ENCODE data around the gene TBX19.
"Not testable (repeated sequence)": the region's sequence is repeated elsewhere in the genome, so short reads cannot be mapped to it uniquely, and the experiment has no call there.

The TBX19 gene

DNA sequence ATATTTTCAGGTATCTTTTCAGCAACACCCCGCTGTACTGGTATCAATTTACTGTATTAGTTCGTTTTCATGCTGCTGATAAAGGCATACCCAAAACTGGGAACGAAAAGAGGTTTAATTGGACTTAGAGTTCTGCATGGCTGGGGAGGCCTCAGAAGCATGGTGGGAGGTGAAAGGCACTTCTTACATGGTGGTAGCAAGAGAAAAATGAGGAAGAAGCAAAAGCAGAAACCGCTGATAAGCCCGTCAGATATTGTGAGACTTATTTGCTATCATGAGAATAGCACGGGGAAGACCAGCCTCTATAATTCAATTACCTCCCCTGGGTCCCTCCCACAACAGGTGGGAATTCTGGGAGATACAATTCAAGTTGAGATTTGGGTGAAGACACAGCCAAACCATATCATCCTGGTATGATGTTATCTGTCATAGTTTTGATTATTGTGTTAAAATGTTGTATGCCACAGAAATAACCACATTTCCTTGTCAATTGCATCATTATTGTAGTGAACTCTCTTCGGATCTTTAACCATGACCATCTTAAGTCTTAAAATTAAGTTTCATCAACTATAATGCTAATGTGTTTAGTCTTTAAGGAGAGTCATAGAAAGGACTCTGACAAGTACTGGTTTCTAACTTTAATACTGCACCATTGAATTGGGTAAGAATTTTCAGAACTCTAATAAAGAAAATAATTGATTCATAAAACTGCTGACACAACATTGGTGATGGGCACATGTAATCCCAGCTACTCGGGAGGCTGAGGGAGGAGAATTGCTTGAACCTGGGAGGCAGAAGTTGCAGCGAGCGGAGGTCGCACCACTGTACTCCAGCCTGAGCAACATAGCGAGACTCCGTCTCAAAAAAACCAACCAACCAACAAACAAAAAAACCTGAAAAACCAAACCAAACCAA lies 58.2 kb downstream of the TBX19 start:
- Histone ChIP-seq H3K4me3 (ENCODE audit: low read length) (no peak overlapping the region), H2AFZ (ENCODE audit: low read depth, low read length) (no peak overlapping the region), H3K27me3 (ENCODE audit: insufficient read depth, low read length) (peaks cover 7% of the 10 kb centered on the region), H3K9me3 (ENCODE audit: low read length) (no peaks in the 10 kb centered on the region), H3K36me3 (ENCODE audit: insufficient read depth, low read length) (no peaks in the 10 kb centered on the region), H3K4me1 (ENCODE audit: insufficient read depth, low read length) (peaks cover 6% of the 10 kb centered on the region)

- Histone ChIP-seq H3K36me3 (ENCODE audit: insufficient read depth, low read length) (no peaks in the 10 kb centered on the region), H3K9me3 (ENCODE audit: low read length) (no peaks in the 10 kb centered on the region)
These were observed 60.3 kb downstream of the TBX19 start for GRCh38 chr1:168340781-168341482.

DNA sequence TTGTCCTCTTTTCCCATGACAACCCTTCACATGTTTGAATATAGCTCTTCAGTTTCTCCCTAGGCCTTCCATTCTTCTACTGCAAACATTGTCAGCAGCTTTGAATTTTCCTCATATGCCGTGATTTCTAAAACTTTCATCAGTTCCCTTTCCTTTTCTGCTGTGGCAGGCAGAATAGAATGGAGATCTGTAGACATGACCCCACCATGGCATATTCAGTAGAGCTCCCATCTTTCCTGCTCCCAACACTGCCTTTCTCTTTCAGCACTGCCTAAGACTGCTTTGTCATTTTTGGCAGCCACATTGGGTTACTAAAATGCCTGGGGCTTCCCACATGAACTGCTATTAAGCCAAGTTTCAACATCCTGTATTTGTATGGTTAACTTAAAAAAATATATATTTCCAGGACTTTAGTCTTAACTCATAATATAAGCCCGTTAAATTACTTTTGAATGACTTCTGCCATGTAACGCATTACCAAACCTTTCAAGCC lies 60.9 kb downstream of the TBX19 start:
- Histone ChIP-seq H3K4me1 (ENCODE audit: insufficient read depth, low read length) (no peaks in the 10 kb centered on the region), H3K4me3 (ENCODE audit: low read length) (no peak overlapping the region), H3K9me3 (ENCODE audit: low read length) (no peaks in the 10 kb centered on the region), H3K27me3 (ENCODE audit: insufficient read depth, low read length) (peaks cover 7% of the 10 kb centered on the region), H3K36me3 (ENCODE audit: insufficient read depth, low read length) (no peaks in the 10 kb centered on the region), H2AFZ (ENCODE audit: low read depth, low read length) (no peak overlapping the region)

More at GRCh38 chr1:168340781-168341482, 60.3 kb downstream of the TBX19 start:
- no peaks in the 10 kb centered on the region for H3K4me1 ChIP-seq (ENCODE audit: insufficient read depth, low read length)
- H2AFZ ChIP-seq (ENCODE audit: low read depth, low read length): no peak overlapping the region
- no peak overlapping the region for H3K4me3 ChIP-seq (ENCODE audit: low read length)
- peaks cover 7% of the 10 kb centered on the region for H3K27me3 ChIP-seq (ENCODE audit: insufficient read depth, low read length)

DNA sequence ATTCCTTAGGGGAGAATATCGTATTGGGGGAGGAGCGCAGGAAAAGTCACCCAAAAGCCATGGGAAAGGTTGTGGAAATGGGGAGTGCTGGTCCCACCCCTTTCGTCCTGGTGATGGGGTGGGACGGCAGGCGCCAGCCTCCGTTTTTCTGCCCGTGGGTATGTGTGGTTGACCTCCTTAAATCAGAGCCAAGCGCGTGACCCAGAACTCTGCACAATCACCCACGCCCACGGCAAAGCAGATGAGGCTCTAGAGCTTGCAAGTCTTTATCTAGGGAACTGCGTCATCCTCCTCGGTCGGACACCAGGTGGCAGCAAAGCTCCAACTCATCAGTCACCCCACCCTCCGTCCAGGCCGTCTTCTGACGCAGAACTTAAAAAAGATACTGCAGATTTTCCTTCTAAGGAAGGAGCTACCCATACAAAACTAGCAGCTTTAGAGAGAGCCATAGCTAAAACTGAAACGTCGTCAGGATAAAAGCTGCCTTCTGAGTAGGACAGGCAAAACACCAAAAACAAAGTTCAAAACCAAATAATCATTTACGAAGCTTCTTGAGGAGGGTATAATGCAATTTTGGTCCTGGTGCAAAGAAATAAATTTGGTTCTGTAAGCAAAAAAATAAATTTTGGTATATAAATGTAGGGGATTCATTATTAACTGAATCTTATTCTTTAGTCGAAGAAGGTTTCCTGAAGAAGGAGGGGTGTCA lies 62.0 kb downstream of the TBX19 start:
- H3K27me3 ChIP-seq (ENCODE audit: insufficient read depth, low read length): peaks cover 7% of the 10 kb centered on the region
- H3K4me1 ChIP-seq (ENCODE audit: insufficient read depth, low read length): no peaks in the 10 kb centered on the region
- no peaks in the 10 kb centered on the region for H3K36me3 ChIP-seq (ENCODE audit: insufficient read depth, low read length)
- H3K9me3 ChIP-seq (ENCODE audit: low read length): no peaks in the 10 kb centered on the region
- H3K4me3 ChIP-seq (ENCODE audit: low read length): no peak overlapping the region
- H2AFZ ChIP-seq (ENCODE audit: low read depth, low read length): no peak overlapping the region

GRCh38 chr1:168343566-168343965 lies 62.9 kb downstream of the TBX19 start:
- Histone ChIP-seq H3K4me3 (ENCODE audit: low read length) (no peak overlapping the region), H3K27me3 (ENCODE audit: insufficient read depth, low read length) (peaks cover 7% of the 10 kb centered on the region), H3K9me3 (ENCODE audit: low read length) (no peaks in the 10 kb centered on the region), H2AFZ (ENCODE audit: low read depth, low read length) (no peak overlapping the region), H3K4me1 (ENCODE audit: insufficient read depth, low read length) (no peaks in the 10 kb centered on the region), H3K36me3 (ENCODE audit: insufficient read depth, low read length) (no peaks in the 10 kb centered on the region)

- Histone ChIP-seq H3K4me3 (ENCODE audit: low read length) (no peak overlapping the region), H3K4me1 (ENCODE audit: insufficient read depth, low read length) (no peaks in the 10 kb centered on the region)
These were observed 63.8 kb downstream of the TBX19 start for GRCh38 chr1:168344517-168344916.

DNA sequence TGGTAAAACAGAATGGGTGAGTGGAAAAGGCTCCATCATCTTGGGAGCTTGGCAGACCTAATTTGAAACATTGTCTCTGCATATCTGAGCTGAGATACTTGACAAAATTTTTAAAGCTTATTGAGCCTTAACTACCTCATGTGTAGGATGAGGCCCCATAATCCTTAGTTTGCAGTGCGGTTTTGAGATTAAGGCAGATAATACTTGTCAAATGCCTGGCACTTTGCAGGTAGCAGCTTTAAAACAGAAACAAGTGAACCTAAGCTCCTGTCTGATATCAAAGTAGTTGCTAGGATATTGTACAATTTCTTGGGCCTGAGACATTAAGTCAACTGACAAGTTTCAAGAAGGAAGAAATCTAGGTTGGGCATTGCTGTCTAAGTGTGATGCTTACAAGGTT lies 65.3 kb downstream of the TBX19 start:
- no peak overlapping the region for H3K4me3 ChIP-seq (ENCODE audit: low read length)
- no peaks in the 10 kb centered on the region for H3K36me3 ChIP-seq (ENCODE audit: insufficient read depth, low read length)
- no peak overlapping the region for H2AFZ ChIP-seq (ENCODE audit: low read depth, low read length)
- no peaks in the 10 kb centered on the region for H3K9me3 ChIP-seq (ENCODE audit: low read length)
- no peaks in the 10 kb centered on the region for H3K4me1 ChIP-seq (ENCODE audit: insufficient read depth, low read length)
- peaks cover 7% of the 10 kb centered on the region for H3K27me3 ChIP-seq (ENCODE audit: insufficient read depth, low read length)

More at GRCh38 chr1:168344517-168344916, 63.8 kb downstream of the TBX19 start:
- no peaks in the 10 kb centered on the region for H3K36me3 ChIP-seq (ENCODE audit: insufficient read depth, low read length)
- H2AFZ ChIP-seq (ENCODE audit: low read depth, low read length): no peak overlapping the region
- H3K9me3 ChIP-seq (ENCODE audit: low read length): no peaks in the 10 kb centered on the region
- H3K27me3 ChIP-seq (ENCODE audit: insufficient read depth, low read length): peaks cover 7% of the 10 kb centered on the region

DNA sequence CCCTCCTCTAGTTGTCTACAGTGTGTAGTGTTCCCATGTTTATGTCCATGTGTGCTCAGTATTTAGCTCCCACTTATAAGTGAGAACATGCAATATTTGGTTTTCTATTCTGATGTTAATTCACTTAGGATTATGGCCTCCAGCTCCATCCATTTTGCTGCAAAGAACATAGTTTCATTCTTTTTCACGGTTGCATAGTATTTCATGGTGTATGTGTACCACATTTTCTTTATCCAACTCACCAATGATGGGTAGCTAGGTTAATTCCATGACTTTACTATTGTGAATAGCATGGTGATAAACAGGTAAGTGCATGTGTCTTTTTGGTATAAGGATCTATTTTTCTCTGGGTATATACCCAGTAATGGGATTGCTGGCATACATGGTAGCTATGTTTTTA lies 67.0 kb downstream of the TBX19 start:
- Histone ChIP-seq H3K36me3 (ENCODE audit: insufficient read depth, low read length) (no peaks in the 10 kb centered on the region), H3K9me3 (ENCODE audit: low read length) (no peaks in the 10 kb centered on the region)

DNA sequence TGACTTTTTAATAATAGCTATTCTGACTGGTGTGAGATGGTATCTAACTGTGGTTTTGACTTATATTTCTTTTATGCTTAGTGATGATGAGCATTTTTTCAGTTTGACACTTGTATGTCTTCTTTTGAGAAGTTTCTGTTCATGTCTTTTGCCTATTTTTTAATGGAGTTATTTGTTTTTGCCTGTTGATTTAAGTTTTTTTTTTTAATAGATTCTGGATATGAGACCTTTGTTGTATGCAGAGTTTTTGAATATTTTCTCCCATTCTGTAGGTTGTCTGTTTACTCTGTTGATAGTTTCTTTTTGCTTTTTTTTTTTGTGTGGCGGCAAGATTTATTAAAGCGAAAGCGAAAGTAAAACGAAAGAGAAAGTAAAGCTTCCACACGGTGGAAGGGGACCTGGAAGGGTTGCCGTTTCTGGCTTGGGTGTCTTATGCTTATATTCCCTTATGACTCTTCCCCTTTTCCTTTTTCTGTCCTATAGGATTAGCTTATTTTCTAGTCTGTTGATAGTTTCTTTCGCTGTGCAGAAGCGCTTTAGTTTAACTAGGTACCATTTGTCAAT lies 67.6 kb downstream of the TBX19 start:
- H3K4me3 ChIP-seq (ENCODE audit: low read length): no peak overlapping the region
- H2AFZ ChIP-seq (ENCODE audit: low read depth, low read length): no peak overlapping the region

More for the DNA sequence above, 67.0 kb downstream of the TBX19 start:
- Histone ChIP-seq H3K4me1 (ENCODE audit: insufficient read depth, low read length) (no peaks in the 10 kb centered on the region), H2AFZ (ENCODE audit: low read depth, low read length) (no peak overlapping the region), H3K27me3 (ENCODE audit: insufficient read depth, low read length) (peaks cover 3% of the 10 kb centered on the region), H3K4me3 (ENCODE audit: low read length) (no peak overlapping the region)

GRCh38 chr1:168354335-168355269 lies 73.9 kb downstream of the TBX19 start:
- not testable (repeated sequence) for H3K36me3 ChIP-seq (ENCODE audit: insufficient read depth, low read length); H3K27me3 ChIP-seq (ENCODE audit: insufficient read depth, low read length); H2AFZ ChIP-seq (ENCODE audit: low read depth, low read length); H3K9me3 ChIP-seq (ENCODE audit: low read length); H3K4me1 ChIP-seq (ENCODE audit: insufficient read depth, low read length)
- H3K4me3 ChIP-seq (ENCODE audit: low read length): peak overlapping the region; percentile 25

More for the DNA sequence above, 67.6 kb downstream of the TBX19 start:
- Histone ChIP-seq H3K36me3 (ENCODE audit: insufficient read depth, low read length) (no peaks in the 10 kb centered on the region), H3K9me3 (ENCODE audit: low read length) (no peaks in the 10 kb centered on the region), H3K4me1 (ENCODE audit: insufficient read depth, low read length) (no peaks in the 10 kb centered on the region), H3K27me3 (ENCODE audit: insufficient read depth, low read length) (peaks cover 3% of the 10 kb centered on the region)

- H3K4me3 ChIP-seq (ENCODE audit: low read length): no peak overlapping the region
- no peak overlapping the region for H2AFZ ChIP-seq (ENCODE audit: low read depth, low read length)
- no peaks in the 10 kb centered on the region for H3K9me3 ChIP-seq (ENCODE audit: low read length)
- no peaks in the 10 kb centered on the region for H3K4me1 ChIP-seq (ENCODE audit: insufficient read depth, low read length)
- no peaks in the 10 kb centered on the region for H3K36me3 ChIP-seq (ENCODE audit: insufficient read depth, low read length)
- peaks cover 3% of the 10 kb centered on the region for H3K27me3 ChIP-seq (ENCODE audit: insufficient read depth, low read length)
These were observed 79.7 kb downstream of the TBX19 start for GRCh38 chr1:168360151-168361021.

Data from neuron (in vitro differentiated cells).